GM23248 (cell line): ENCODE data around the gene BTBD8. TPM values are rescaled to one million over a fixed set of nuclear protein-coding genes. Genes with fewer than 3 reads are reported as not detected.

Source experiments
- DNase-seq: peaks from one replicate; pipeline ENCODE4 v3.0.0-alpha.2; 2015
- H2AFZ ChIP-seq: fragments of 200-600 bp; sonication (generic); 2 replicates; pipeline ENCODE4 v1.6.1; 2016; ENCODE audit warnings: antibody characterized with exemption
- H3F3A ChIP-seq: fragments of 200-600 bp; sonication (generic); 2 replicates; pipeline ENCODE4 v1.6.1; 2016; ENCODE audit warnings: mild to moderate bottlenecking, antibody characterized with exemption, mixed run types; ENCODE audit not compliant: insufficient read depth
- H3K27ac ChIP-seq: fragments of 200-600 bp; sonication (generic); 2 replicates; pipeline ENCODE4 v1.5.1; 2016; ENCODE audit warnings: mild to moderate bottlenecking
- H3K27me3 ChIP-seq: fragments of 200-600 bp; sonication (generic); replicated peaks from 2 replicates; pipeline ENCODE4 v1.6.1; 2016; ENCODE audit warnings: mild to moderate bottlenecking; ENCODE audit not compliant: insufficient read depth
- H3K36me3 ChIP-seq: fragments of 200-600 bp; sonication (generic); 2 replicates; pipeline ENCODE4 v1.6.1; 2016; ENCODE audit warnings: low read depth, mild to moderate bottlenecking
- H3K4me1 ChIP-seq: fragments of 200-600 bp; sonication (generic); 2 replicates; pipeline ENCODE4 v1.6.1; 2016; ENCODE audit warnings: mild to moderate bottlenecking; ENCODE audit not compliant: insufficient read depth
- H3K4me2 ChIP-seq: fragments of 200-600 bp; sonication (generic); one replicate; pipeline ENCODE4 v1.6.1; 2016; ENCODE audit warnings: mild to moderate bottlenecking; ENCODE audit not compliant: unreplicated experiment
- H3K4me3 ChIP-seq: fragments of 200-600 bp; sonication (generic); 2 replicates; pipeline ENCODE4 v1.5.1; 2016; ENCODE audit warnings: mild to moderate bottlenecking
- H3K79me2 ChIP-seq: fragments of 200-600 bp; sonication (generic); 2 replicates; pipeline ENCODE4 v1.6.1; 2016; ENCODE audit warnings: mild to moderate bottlenecking; ENCODE audit not compliant: insufficient read depth
- H3K9ac ChIP-seq: fragments of 200-600 bp; sonication (generic); 2 replicates; pipeline ENCODE4 v1.6.1; 2016; ENCODE audit warnings: mild to moderate bottlenecking
- H3K9me2 ChIP-seq: fragments of 200-600 bp; sonication (generic); 2 replicates; pipeline ENCODE4 v1.6.1; 2016; ENCODE audit warnings: mixed run types, mild to moderate bottlenecking, moderate library complexity; ENCODE audit not compliant: insufficient read depth
- H3K9me3 ChIP-seq: fragments of 200-600 bp; sonication (generic); one replicate; pipeline ENCODE4 v1.6.1; 2017; ENCODE audit warnings: low read depth
- H4K20me1 ChIP-seq: fragments of 200-600 bp; sonication (generic); 2 replicates; pipeline ENCODE4 v1.6.0; 2016; ENCODE audit not compliant: insufficient read depth
- EZH2 ChIP-seq: fragments of 200-600 bp; sonication (generic); IDR thresholded peaks from 2 replicates; pipeline ENCODE4 v1.6.1; 2018; ENCODE audit warnings: antibody characterized with exemption, mild to moderate bottlenecking; ENCODE audit not compliant: insufficient read depth, poor library complexity, severe bottlenecking
- EZH2phosphoT487 ChIP-seq: fragments of 200-600 bp; sonication (generic); IDR thresholded peaks from 2 replicates; pipeline ENCODE4 v1.6.1; 2018; ENCODE audit warnings: antibody characterized with exemption, moderate library complexity, mild to moderate bottlenecking, low read depth; ENCODE audit not compliant: insufficient read depth
- WGBS, 2 experiments: methylation state at CpG; one replicate each; pipeline ENCODE4 v1.1.6; 2015 to 2017; ENCODE audit warnings: low lambda C conversion rate in 2 of 2, low coverage in 1 of 2; ENCODE audit errors: missing lambda C conversion rate in 2 of 2; 5-methylcytosine and 5-hydroxymethylcytosine counted together
- in situ Hi-C: fragments of 300-500 bp; cut with MboI; formaldehyde crosslinking; loops from 2 replicates; pipeline ENCODE4 v1.15.0; 2020
- polyA plus RNA-seq: library from polyadenylated mRNA; unstranded; fragments of >200 nt; fragmentation: Nextera tagmentation; extraction: Ambion mirVana; gene quantifications from 2 replicates; pipeline ENCODE4 v1.2.1, GENCODE V29; 2016
- total RNA-seq: library from RNA; depleted of rRNA; stranded (reverse); fragments of >200 nt; shearing (Covaris generic); gene quantifications from 2 replicates; pipeline ENCODE4 v1.2.3, GENCODE V29; 2014

The BTBD8 gene
- total and polyA plus RNA-seq, 2 experiments from 2014 or later, result 1.6 to 2.2 TPM

DNA sequence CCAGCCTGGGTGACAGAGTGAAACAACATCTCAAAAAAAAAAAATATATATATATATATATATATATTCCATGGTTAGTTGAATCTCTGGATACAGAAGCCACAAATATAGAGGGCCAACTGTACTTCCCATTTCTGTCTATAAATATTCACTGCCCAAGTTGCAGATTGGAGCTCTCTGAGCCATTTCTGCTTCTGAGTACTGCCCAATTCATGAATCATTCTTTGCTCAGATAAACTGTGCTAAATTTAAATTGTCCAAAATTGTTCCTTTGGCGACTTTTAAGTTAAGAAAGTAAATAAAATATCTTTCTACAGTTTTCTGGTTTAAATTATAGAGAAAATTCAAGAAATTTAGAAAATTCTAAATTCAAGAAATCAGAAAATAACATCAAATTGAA lies 114.4 kb downstream of the BTBD8 start:
- Histone ChIP-seq H3K9me2 (no peaks in the 10 kb centered on the region), H3K27me3 (no peaks in the 10 kb centered on the region), H3F3A (no peaks in the 10 kb centered on the region), H4K20me1 (no peaks in the 10 kb centered on the region), H3K4me1 (no peaks in the 10 kb centered on the region), H3K27ac (no peak overlapping the region), H3K9ac (no peak overlapping the region), H3K36me3 (no peaks in the 10 kb centered on the region), H3K79me2 (no peaks in the 10 kb centered on the region), H3K4me3 (no peak overlapping the region), H2AFZ (no peak overlapping the region), H3K9me3 (no peaks in the 10 kb centered on the region), H3K4me2 (no peak overlapping the region)
- TF ChIP-seq EZH2phosphoT487 (no peak), EZH2 (no peak)
- in situ Hi-C loops, result no loop called here
- 78 to 80% methylated on average over 1 of the region's 1 CpG for WGBS, 2 experiments
- DNase-seq, result peak; percentile 11

DNA sequence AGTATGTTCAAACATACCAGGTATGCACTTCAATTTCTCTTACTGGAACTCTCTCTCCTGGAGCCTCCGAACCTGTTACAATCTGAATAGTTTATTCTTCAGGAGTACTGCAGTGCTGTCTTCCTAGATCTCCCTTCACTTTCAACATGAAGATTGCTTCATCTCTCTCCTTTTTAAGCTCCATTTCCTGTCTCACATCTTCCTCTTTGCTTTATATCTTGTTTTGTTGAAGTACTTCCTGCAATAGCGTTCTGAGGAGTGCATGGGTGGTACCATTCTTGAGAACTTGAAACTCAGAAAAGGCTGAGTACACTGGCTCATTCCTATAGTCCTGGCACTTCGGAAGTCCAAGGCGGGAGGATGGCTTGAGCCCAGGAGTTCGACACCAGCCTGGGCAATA lies 121.8 kb downstream of the BTBD8 start:
- H3K27me3 ChIP-seq, result no peaks in the 10 kb centered on the region
- H3K27ac ChIP-seq, result no peak overlapping the region
- H3K4me1 ChIP-seq, result no peaks in the 10 kb centered on the region
- H3K9me3 ChIP-seq, result no peaks in the 10 kb centered on the region
- DNase-seq, result no peak
- no peaks in the 10 kb centered on the region for H3F3A ChIP-seq
- 66 to 71% methylated on average over 5 of the region's 5 CpGs for WGBS, 2 experiments
- TF ChIP-seq EZH2 (no peak), EZH2phosphoT487 (no peak)
- H3K4me2 ChIP-seq, result no peak overlapping the region
- H4K20me1 ChIP-seq, result no peaks in the 10 kb centered on the region
- H3K9me2 ChIP-seq, result no peaks in the 10 kb centered on the region
- no peaks in the 10 kb centered on the region for H3K36me3 ChIP-seq
- H3K9ac ChIP-seq, result no peak overlapping the region
- peak overlapping the region; percentile 43; the same call in 1 of the 2 replicates for H2AFZ ChIP-seq
- no peaks in the 10 kb centered on the region for H3K79me2 ChIP-seq
- in situ Hi-C loops, result no loop called here
- H3K4me3 ChIP-seq, result no peak overlapping the region

DNA sequence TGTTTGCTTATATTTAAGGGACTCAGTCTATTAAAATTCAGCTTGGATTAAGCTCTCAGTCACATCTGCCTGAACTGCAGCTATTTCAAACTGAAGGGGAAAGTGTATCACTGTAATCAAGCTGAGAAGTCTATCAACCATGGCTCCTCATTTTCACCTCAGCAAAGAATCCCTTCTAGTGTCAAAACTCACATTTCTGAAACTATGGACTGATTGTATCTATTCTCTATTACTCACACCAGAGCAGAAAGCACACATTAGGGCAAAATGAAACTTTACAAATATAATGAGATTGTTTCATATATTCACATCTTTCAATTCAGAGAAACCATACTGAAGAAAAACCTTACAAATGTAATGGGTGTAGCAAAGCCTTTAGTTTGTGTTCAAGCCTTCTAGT lies 123.0 kb downstream of the BTBD8 start:
- no peak for TF ChIP-seq EZH2phosphoT487
- no peak for TF ChIP-seq EZH2
- in situ Hi-C loops, result no loop called here

DNA sequence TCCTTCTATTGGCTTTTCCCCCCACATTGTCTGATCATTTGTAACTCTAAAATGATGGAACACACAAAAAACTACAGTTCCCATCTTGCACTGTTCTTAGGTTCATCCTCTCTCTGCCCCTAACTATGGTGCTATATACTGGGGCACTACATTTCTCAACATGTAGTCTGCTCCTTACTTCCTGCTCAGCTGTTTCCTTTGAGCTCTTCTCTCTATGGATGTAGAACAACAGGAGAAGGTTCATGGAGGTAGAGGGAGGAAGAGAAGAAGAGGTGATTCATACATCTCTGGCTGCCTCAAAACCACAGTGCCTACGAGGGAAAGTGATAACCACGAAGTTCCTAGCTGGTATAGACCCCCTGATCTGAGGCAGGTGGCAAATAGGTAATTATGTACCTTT lies 130.6 kb downstream of the BTBD8 start:
- no peaks in the 10 kb centered on the region for H3K36me3 ChIP-seq
- peak; percentile 42 for DNase-seq
- 43 to 55% methylated on average over 2 of the region's 2 CpGs for WGBS, 2 experiments
- TF ChIP-seq EZH2 (no peak), EZH2phosphoT487 (no peak)
- H3K4me1 ChIP-seq, result peaks cover 10% of the 10 kb centered on the region; the same call in 1 of the 2 replicates
- H3K9me3 ChIP-seq, result no peaks in the 10 kb centered on the region
- no peaks in the 10 kb centered on the region for H3K9me2 ChIP-seq
- peaks cover 10% of the 10 kb centered on the region for H3F3A ChIP-seq
- H3K9ac ChIP-seq, result no peak overlapping the region
- in situ Hi-C loops, result no loop called here
- H3K27ac ChIP-seq, result peak overlapping the region; percentile 58
- H4K20me1 ChIP-seq, result no peaks in the 10 kb centered on the region
- 0 out of 2 replicates have a peak overlapping the region, but pooled peaks have one; percentile 7 for H3K4me3 ChIP-seq
- peak overlapping the region; percentile 32 for H2AFZ ChIP-seq
- H3K4me2 ChIP-seq, result peak overlapping the region; percentile 46
- H3K27me3 ChIP-seq, result no peaks in the 10 kb centered on the region
- no peaks in the 10 kb centered on the region for H3K79me2 ChIP-seq

More for the DNA sequence above, 123.0 kb downstream of the BTBD8 start:
- Histone ChIP-seq H3K9me3 (no peaks in the 10 kb centered on the region), H3K79me2 (no peaks in the 10 kb centered on the region), H3K9ac (no peak overlapping the region), H3K4me1 (no peaks in the 10 kb centered on the region), H2AFZ (no peak overlapping the region), H3K27me3 (no peaks in the 10 kb centered on the region), H3K9me2 (no peaks in the 10 kb centered on the region), H3K27ac (no peak overlapping the region), H3F3A (no peaks in the 10 kb centered on the region), H3K36me3 (no peaks in the 10 kb centered on the region), H3K4me2 (no peak overlapping the region), H4K20me1 (no peaks in the 10 kb centered on the region), H3K4me3 (no peak overlapping the region)
- no peak for DNase-seq

DNA sequence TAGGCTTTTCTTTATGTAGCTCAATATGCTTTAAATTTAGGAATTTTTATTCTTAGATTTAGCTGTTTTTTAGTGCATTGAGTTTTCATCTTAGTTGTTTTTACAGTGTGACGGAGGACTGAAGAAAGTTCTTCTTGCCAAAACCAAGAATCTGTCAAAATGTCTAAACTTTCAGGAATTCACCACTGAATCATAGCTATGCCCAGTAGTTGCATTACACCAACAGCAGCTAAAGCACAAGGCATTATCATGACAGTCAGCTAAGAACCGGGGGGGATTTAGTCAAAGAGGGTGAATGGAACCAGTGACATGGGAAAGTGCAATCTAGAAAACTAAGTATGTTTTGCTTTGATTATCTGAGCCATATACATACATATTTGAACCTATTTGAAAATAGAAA lies 131.0 kb downstream of the BTBD8 start:
- DNase-seq, result peak; percentile 86

More for the DNA sequence above, 131.0 kb downstream of the BTBD8 start:
- H3K4me2 ChIP-seq, result peak overlapping the region; percentile 46
- TF ChIP-seq EZH2phosphoT487 (no peak), EZH2 (no peak)
- peaks cover 10% of the 10 kb centered on the region for H3F3A ChIP-seq
- no peak overlapping the region; the same call in 1 of the 2 replicates for H2AFZ ChIP-seq
- H3K27ac ChIP-seq, result peak overlapping the region; percentile 58
- H3K9ac ChIP-seq, result no peak overlapping the region
- no peaks in the 10 kb centered on the region for H4K20me1 ChIP-seq
- in situ Hi-C loops, result no loop called here
- peaks cover 10% of the 10 kb centered on the region; the same call in 1 of the 2 replicates for H3K4me1 ChIP-seq
- no peaks in the 10 kb centered on the region for H3K9me3 ChIP-seq
- no peak overlapping the region for H3K4me3 ChIP-seq
- H3K9me2 ChIP-seq, result no peaks in the 10 kb centered on the region
- H3K27me3 ChIP-seq, result no peaks in the 10 kb centered on the region
- H3K36me3 ChIP-seq, result no peaks in the 10 kb centered on the region
- no peaks in the 10 kb centered on the region for H3K79me2 ChIP-seq
- WGBS, 2 experiments, result 41 to 50% methylated on average over 2 of the region's 2 CpGs
